SU-DHL-6 (cell line): ENCODE measurements around the gene SCML2.

Source experiments
- H2AFZ ChIP-seq: fragments of 200-600 bp; sonication (generic); 2 replicates; pipeline ENCODE4 v1.6.1; 2014; ENCODE audit warnings: low read depth, mild to moderate bottlenecking, moderate library complexity, mixed read lengths, antibody characterized with exemption, low read length; ENCODE audit not compliant: severe bottlenecking
- H3F3A ChIP-seq: fragments of 200-600 bp; shearing (Covaris generic); 2 replicates; pipeline ENCODE4 v1.6.0; 2016; ENCODE audit warnings: antibody characterized with exemption, mild to moderate bottlenecking; ENCODE audit not compliant: insufficient read depth
- H3K27ac ChIP-seq: fragments of 200-600 bp; sonication (generic); 2 replicates; pipeline ENCODE4 v1.5.1; 2016; ENCODE audit warnings: low read depth, mild to moderate bottlenecking, low read length, moderate library complexity, mixed read lengths
- H3K27me3 ChIP-seq: fragments of 200-600 bp; sonication (generic), shearing (Covaris generic); 2 replicates; pipeline ENCODE4 v1.6.0; 2014; ENCODE audit warnings: mild to moderate bottlenecking, low read length
- H3K36me3 ChIP-seq: fragments of 200-600 bp; sonication (generic); 2 replicates; pipeline ENCODE4 v1.6.1; 2014; ENCODE audit warnings: mild to moderate bottlenecking, low read length, mixed read lengths
- H3K4me2 ChIP-seq: fragments of 300-600, 200-600 bp; shearing (Covaris generic), sonication (generic); 2 replicates; pipeline ENCODE4 v1.6.0; 2014; ENCODE audit warnings: low read length, low read depth, mild to moderate bottlenecking; ENCODE audit not compliant: poor library complexity, severe bottlenecking
- H3K4me3 ChIP-seq: fragments of 200-600 bp; sonication (generic); 2 replicates; pipeline ENCODE4 v1.5.1; 2014; ENCODE audit warnings: antibody characterized with exemption, low read length, mild to moderate bottlenecking, mixed read lengths; ENCODE audit not compliant: insufficient read depth, poor library complexity, severe bottlenecking
- H3K79me2 ChIP-seq: fragments of 200-600 bp; sonication (generic); 2 replicates; pipeline ENCODE4 v1.6.1; 2014; ENCODE audit warnings: mild to moderate bottlenecking, low read length, moderate library complexity; ENCODE audit not compliant: insufficient read depth
- H3K9ac ChIP-seq: fragments of 200-600 bp; sonication (generic); 2 replicates; pipeline ENCODE4 v1.7.0; 2014; ENCODE audit warnings: mild to moderate bottlenecking, low read length
- H3K9me2 ChIP-seq: fragments of 200-600 bp; sonication (generic); replicated peaks from 2 replicates; pipeline ENCODE4 v1.6.1; 2014; ENCODE audit warnings: low read length; ENCODE audit not compliant: insufficient read depth
- H3K9me3 ChIP-seq: fragments of 200-600 bp; sonication (generic); 2 replicates; pipeline ENCODE4 v1.6.1; 2014; ENCODE audit warnings: low read length, mixed read lengths; ENCODE audit not compliant: insufficient read depth
- H4K20me1 ChIP-seq: fragments of 200-600 bp; sonication (generic); 2 replicates; pipeline ENCODE4 v1.6.1; 2014; ENCODE audit warnings: low read depth, mild to moderate bottlenecking, antibody characterized with exemption, low read length, moderate library complexity, mixed read lengths
- CTCF ChIP-seq: fragments of 200-600 bp; sonication (generic); IDR thresholded peaks from one replicate; pipeline ENCODE4 v1.5.1; 2017; ENCODE audit warnings: antibody characterized with exemption, mild to moderate bottlenecking, low read length, moderate library complexity; ENCODE audit not compliant: insufficient read depth, poor library complexity, severe bottlenecking
- EZH2phosphoT487 ChIP-seq: fragments of 200-600 bp; sonication (generic), shearing (Covaris generic); conservative IDR thresholded peaks from 2 replicates; pipeline ENCODE4 v1.6.1; 2018; ENCODE audit warnings: mild to moderate bottlenecking, antibody characterized with exemption, low read length, moderate library complexity, mixed read lengths

The SCML2 gene

DNA sequence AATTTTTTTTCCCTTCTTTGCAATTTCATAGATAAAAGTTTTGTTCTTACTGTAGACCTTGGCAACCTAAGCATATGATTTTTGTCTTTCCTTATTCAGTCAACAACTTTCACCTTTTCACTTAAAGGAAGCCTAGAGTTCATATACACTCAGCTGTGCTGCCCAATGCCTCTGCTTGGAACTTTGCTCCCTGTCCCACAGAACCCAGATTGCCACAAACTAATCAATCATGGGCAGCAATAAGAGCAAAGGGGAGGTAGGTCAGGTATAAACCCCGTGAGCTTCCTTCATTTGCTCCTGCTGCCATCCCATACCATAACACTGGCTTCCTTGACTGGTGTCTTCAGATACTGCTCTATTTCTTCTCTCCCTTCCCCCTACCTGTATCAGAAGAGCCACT lies 82.8 kb downstream of the SCML2 start:
- Histone ChIP-seq H3K36me3 (no peaks in the 10 kb centered on the region), H3F3A (no peaks in the 10 kb centered on the region), H3K9me3 (no peaks in the 10 kb centered on the region), H3K27ac (no peak overlapping the region), H3K4me2 (no peak overlapping the region), H4K20me1 (no peaks in the 10 kb centered on the region), H2AFZ (no peak overlapping the region), H3K27me3 (no peaks in the 10 kb centered on the region), H3K9me2 (no peaks in the 10 kb centered on the region), H3K4me3 (no peak overlapping the region), H3K9ac (no peak overlapping the region), H3K79me2 (no peaks in the 10 kb centered on the region)
- TF ChIP-seq EZH2phosphoT487 (no peak), CTCF (no peak)

GRCh38 chrX:18271309-18271708 lies 83.2 kb downstream of the SCML2 start:
- Histone ChIP-seq H3K9ac (no peak overlapping the region), H3K9me2 (no peaks in the 10 kb centered on the region), H3K4me3 (no peak overlapping the region), H3F3A (no peaks in the 10 kb centered on the region), H3K27me3 (no peaks in the 10 kb centered on the region), H2AFZ (no peak overlapping the region), H3K4me2 (no peak overlapping the region), H3K9me3 (no peaks in the 10 kb centered on the region), H4K20me1 (no peaks in the 10 kb centered on the region), H3K27ac (no peak overlapping the region), H3K36me3 (no peaks in the 10 kb centered on the region), H3K79me2 (no peaks in the 10 kb centered on the region)
- TF ChIP-seq EZH2phosphoT487: no peak
- TF ChIP-seq CTCF: no peak

- TF ChIP-seq EZH2phosphoT487 (no peak), CTCF (no peak)
- H3K9ac ChIP-seq: no peak overlapping the region
- no peaks in the 10 kb centered on the region for H3K9me3 ChIP-seq
- no peaks in the 10 kb centered on the region for H3F3A ChIP-seq
- H3K36me3 ChIP-seq: no peaks in the 10 kb centered on the region
- H3K4me3 ChIP-seq: no peak overlapping the region
- no peaks in the 10 kb centered on the region for H4K20me1 ChIP-seq
- no peaks in the 10 kb centered on the region for H3K79me2 ChIP-seq
- no peak overlapping the region for H3K27ac ChIP-seq
- H3K27me3 ChIP-seq: no peaks in the 10 kb centered on the region
- no peak overlapping the region for H3K4me2 ChIP-seq
- no peaks in the 10 kb centered on the region for H3K9me2 ChIP-seq
- H2AFZ ChIP-seq: no peak overlapping the region
Measured at GRCh38 chrX:18255059-18255458, 99.4 kb downstream of the SCML2 start.
